Caki2 (cell line): ENCODE measurements around the gene TADA2B. TPM values are rescaled to one million over a fixed set of nuclear protein-coding genes. Genes with fewer than 3 reads are reported as not detected.

Source experiments
- DNase-seq: peaks from one replicate; pipeline ENCODE4 v3.0.0-alpha.2; 2015; ENCODE audit warnings: low read depth
- in situ Hi-C: cut with HindIII; loops from 2 replicates; pipeline ENCODE4 v1.10.0; 2016; ENCODE audit warnings: low sequenced_read_pairs, low pct_unique_long_range_greater_than_20kb, mixed read lengths
- total RNA-seq: library from RNA; depleted of rRNA; stranded (reverse); fragments of >200 nt; shearing (Covaris generic); gene quantifications from 2 replicates; pipeline ENCODE4 v1.2.3, GENCODE V29; 2014; ENCODE audit warnings: low replicate concordance; rRNA removed

TADA2B gene
- 9.0 and 10.9 TPM in 2 replicates for total RNA-seq

- no peak for DNase-seq
- in situ Hi-C loops = no loop called here
Observed at GRCh38 chr4:7043284-7044136, at the start of gene TADA2B. TSS of gene TADA2B (plus strand) at chr4:7043372. CDS start at chr4:7043580, 208 bp downstream.

GRCh38 chr4:6996481-6996880, 46.7 kb upstream of the TADA2B start:
- in situ Hi-C loops = no loop called here

GRCh38 chr4:6999172-7000086, 43.7 kb upstream of the TADA2B start:
- in situ Hi-C loops = no loop called here
- DNase-seq = peak; percentile 12

More at GRCh38 chr4:6996481-6996880, 46.7 kb upstream of the TADA2B start:
- DNase-seq = no peak

- no peak for DNase-seq
- in situ Hi-C loops = no loop called here
Observed at GRCh38 chr4:7000421-7001176, 42.6 kb upstream of the TADA2B start.

GRCh38 chr4:7001271-7001670, 41.9 kb upstream of the TADA2B start:
- DNase-seq = no peak
- in situ Hi-C loops = no loop called here

GRCh38 chr4:7002336-7002735, 40.8 kb upstream of the TADA2B start:
- no peak for DNase-seq
- in situ Hi-C loops = no loop called here

- in situ Hi-C loops = no loop called here
- DNase-seq = no peak
Observed at GRCh38 chr4:7003176-7003878, 39.8 kb upstream of the TADA2B start.

- in situ Hi-C loops = no loop called here
- no peak for DNase-seq
Observed at GRCh38 chr4:7003879-7004240, 39.3 kb upstream of the TADA2B start.

GRCh38 chr4:7004331-7004730, 38.8 kb upstream of the TADA2B start:
- DNase-seq = no peak
- in situ Hi-C loops = no loop called here

GRCh38 chr4:7005571-7005970, 37.6 kb upstream of the TADA2B start:
- DNase-seq = no peak
- in situ Hi-C loops = no loop called here

- DNase-seq = no peak
- in situ Hi-C loops = no loop called here
Observed at GRCh38 chr4:7006411-7006810, 36.8 kb upstream of the TADA2B start.

GRCh38 chr4:7007142-7007907, 35.8 kb upstream of the TADA2B start:
- DNase-seq = no peak
- in situ Hi-C loops = no loop called here

GRCh38 chr4:7007944-7008343, 35.2 kb upstream of the TADA2B start:
- no peak for DNase-seq
- in situ Hi-C loops = no loop called here

GRCh38 chr4:7009564-7009963, 33.6 kb upstream of the TADA2B start:
- in situ Hi-C loops = no loop called here

GRCh38 chr4:7013175-7013574, 30.0 kb upstream of the TADA2B start:
- no peak for DNase-seq
- in situ Hi-C loops = no loop called here

More at GRCh38 chr4:7009564-7009963, 33.6 kb upstream of the TADA2B start:
- no peak for DNase-seq

GRCh38 chr4:7014815-7015214, 28.4 kb upstream of the TADA2B start:
- no peak for DNase-seq
- in situ Hi-C loops = no loop called here

GRCh38 chr4:7015383-7016035, 27.7 kb upstream of the TADA2B start:
- in situ Hi-C loops = no loop called here
- no peak for DNase-seq
